Measurements from ENCODE around the gene RXRA.

RXRA gene

DNA sequence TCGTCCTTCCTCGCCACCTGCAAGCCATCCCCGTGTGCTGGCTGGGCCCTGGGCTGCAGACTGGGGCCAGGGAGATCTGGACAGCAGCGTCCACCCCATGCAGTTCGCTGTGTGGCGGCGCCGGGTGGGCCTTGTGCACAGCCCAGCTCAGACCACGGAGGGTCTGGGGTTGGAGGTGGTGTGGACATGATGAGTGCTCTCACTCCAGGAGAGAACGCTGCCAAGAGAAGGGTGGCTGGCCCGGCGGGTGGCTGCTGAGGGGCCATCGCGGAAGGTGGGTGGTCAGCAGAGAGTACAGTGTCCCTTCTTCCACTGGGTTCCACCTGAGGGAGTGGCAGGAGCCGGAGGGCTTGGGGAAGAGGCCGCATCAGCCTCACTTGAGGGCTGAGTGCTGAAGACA lies 44.4 kb downstream of the RXRA start:
- no peak for TF ChIP-seq CTCF (IDR thresholded peaks at IDR 0.05; ENCODE audit: insufficient read depth, missing control alignments)
- FAIRE-seq = no peak
- DNase-seq (ENCODE audit: insufficient read length, low spot score) = no peak

DNA sequence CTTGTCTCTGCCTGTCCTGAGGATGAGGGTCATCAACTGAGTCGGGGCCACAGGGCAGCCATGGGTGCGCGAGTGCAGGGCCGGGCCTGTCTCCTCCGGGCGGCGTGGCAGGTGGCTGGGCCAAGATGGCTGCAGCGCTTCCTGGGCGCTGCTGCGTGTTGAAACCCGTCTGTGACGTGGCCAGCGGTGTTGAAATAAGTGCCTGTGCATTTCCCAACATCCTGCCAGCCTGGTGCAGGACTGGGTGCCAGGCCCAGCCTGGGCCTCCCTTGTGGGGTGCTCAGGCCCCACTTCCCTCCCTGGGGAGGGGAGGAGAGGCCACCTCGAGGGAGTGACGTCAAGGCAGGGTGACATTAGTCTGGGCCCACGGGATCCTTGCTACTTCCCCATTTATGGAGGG lies 45.5 kb downstream of the RXRA start:
- no peak for TF ChIP-seq CTCF (IDR thresholded peaks at IDR 0.05; ENCODE audit: insufficient read depth, missing control alignments)
- FAIRE-seq (no peak), DNase-seq (ENCODE audit: insufficient read length, low spot score) (no peak)

GRCh38 chr9:134372581-134373267 lies 46.5 kb downstream of the RXRA start:
- TF ChIP-seq CTCF (IDR thresholded peaks at IDR 0.05; ENCODE audit: insufficient read depth, missing control alignments) = no peak
- FAIRE-seq (no peak), DNase-seq (ENCODE audit: insufficient read length, low spot score) (no peak)

- DNase-seq (ENCODE audit: insufficient read length, low spot score) (no peak), FAIRE-seq (no peak)
- TF ChIP-seq CTCF (IDR thresholded peaks at IDR 0.05; ENCODE audit: insufficient read depth, missing control alignments) = no peak
Observed at GRCh38 chr9:134373269-134373668, 47.0 kb downstream of the RXRA start.

DNA sequence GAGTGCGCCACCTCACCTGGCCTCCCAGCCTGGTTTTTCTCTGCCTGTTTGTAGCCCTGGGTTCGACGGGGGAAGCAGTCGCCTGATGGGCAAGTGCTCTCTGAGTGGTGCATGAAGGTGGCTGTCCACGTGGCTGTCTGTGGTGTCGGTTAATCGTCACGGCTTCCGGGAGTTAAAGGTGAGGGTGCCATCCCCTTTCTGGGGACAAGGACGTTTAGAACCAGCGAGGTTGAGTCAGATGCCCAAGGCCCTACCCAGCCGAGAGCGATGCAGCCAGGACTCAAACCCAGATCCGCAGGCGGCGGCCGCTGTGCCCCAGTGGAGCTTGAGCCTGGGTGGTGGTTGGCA lies 47.7 kb downstream of the RXRA start:
- FAIRE-seq (no peak), DNase-seq (ENCODE audit: insufficient read length, low spot score) (no peak)
- no peak for TF ChIP-seq CTCF (IDR thresholded peaks at IDR 0.05; ENCODE audit: insufficient read depth, missing control alignments)

GRCh38 chr9:134374301-134375010 lies 48.2 kb downstream of the RXRA start:
- no peak for TF ChIP-seq CTCF (IDR thresholded peaks at IDR 0.05; ENCODE audit: insufficient read depth, missing control alignments)
- DNase-seq (ENCODE audit: insufficient read length, low spot score) (no peak), FAIRE-seq (no peak)

- DNase-seq (ENCODE audit: insufficient read length, low spot score) (no peak), FAIRE-seq (no peak)
Observed at GRCh38 chr9:134375011-134375390, 48.7 kb downstream of the RXRA start.

More at GRCh38 chr9:134375011-134375390, 48.7 kb downstream of the RXRA start:
- TF ChIP-seq CTCF (IDR thresholded peaks at IDR 0.05; ENCODE audit: insufficient read depth, missing control alignments) = no peak
